Endodermal cell (in vitro differentiated cells): Measurements from ENCODE around the gene CCDC28B. TPM values are rescaled to one million over a fixed set of nuclear protein-coding genes. Genes with fewer than 3 reads are reported as not detected.
A peak's percentile ranks its signal among the peaks of the same experiment; 100 is the strongest.

ENCODE experiments used
- DNase-seq: peaks from one replicate; pipeline ENCODE4 v3.0.0-alpha.2; 2017
- H3K27ac ChIP-seq: 2 replicates; pipeline ENCODE4 v1.5.1; 2013; ENCODE audit warnings: mild to moderate bottlenecking, low read depth, low read length, moderate library complexity
- H3K27me3 ChIP-seq: 2 replicates; pipeline ENCODE4 v1.6.1; 2013; ENCODE audit warnings: mild to moderate bottlenecking, low read length, moderate library complexity; ENCODE audit not compliant: insufficient read depth, control insufficient read depth, poor library complexity, severe bottlenecking
- H3K36me3 ChIP-seq: 2 replicates; pipeline ENCODE4 v1.7.0; 2013; ENCODE audit warnings: mild to moderate bottlenecking, low read length, moderate library complexity; ENCODE audit not compliant: control insufficient read depth, insufficient read depth
- H3K4me1 ChIP-seq: one replicate; pipeline ENCODE4 v1.7.0; 2013; ENCODE audit warnings: low read length; ENCODE audit not compliant: control insufficient read depth, insufficient read depth
- H3K4me3 ChIP-seq: 2 replicates; pipeline ENCODE4 v1.5.1; 2013; ENCODE audit warnings: mild to moderate bottlenecking, low read length, moderate library complexity
- H3K9ac ChIP-seq: 2 replicates; pipeline ENCODE4 v1.6.1; 2013; ENCODE audit warnings: mild to moderate bottlenecking, low read length, moderate library complexity; ENCODE audit not compliant: poor library complexity, severe bottlenecking; ENCODE audit errors: extremely low read depth
- H3K9me3 ChIP-seq: 2 replicates; pipeline ENCODE4 v1.6.1; 2013; ENCODE audit warnings: mild to moderate bottlenecking, low read length, moderate library complexity; ENCODE audit not compliant: control insufficient read depth
- H3K27ac Mint-ChIP-seq: 2 replicates; pipeline ENCODE4 v1.8.0; 2020; ENCODE audit warnings: mixed read lengths
- H3K27me3 Mint-ChIP-seq: 2 replicates; pipeline ENCODE4 v1.8.0; 2021; ENCODE audit warnings: mild to moderate bottlenecking, mixed read lengths; ENCODE audit not compliant: insufficient read depth
- H3K36me3 Mint-ChIP-seq: 2 replicates; pipeline ENCODE4 v1.8.0; 2020; ENCODE audit warnings: low read depth, mixed read lengths
- H3K4me1 Mint-ChIP-seq: 2 replicates; pipeline ENCODE4 v1.8.0; 2020; ENCODE audit warnings: mixed read lengths
- H3K4me3 Mint-ChIP-seq: 2 replicates; pipeline ENCODE4 v1.8.0; 2020; ENCODE audit warnings: mild to moderate bottlenecking, moderate library complexity, mixed read lengths
- H3K9me3 Mint-ChIP-seq: 2 replicates; pipeline ENCODE4 v1.8.0; 2020; ENCODE audit warnings: mild to moderate bottlenecking, mixed read lengths
- CTCF ChIP-seq: fragments of 200-600 bp; sonication (generic); conservative IDR thresholded peaks from 2 replicates; pipeline ENCODE4 v1.5.0; 2021; ENCODE audit warnings: antibody characterized with exemption, mild to moderate bottlenecking
- WGBS, 2 experiments: methylation state at CpG; one replicate each; pipeline versions ENCODE4 v1.1.5 to v1.1.7; 2013; ENCODE audit warnings: missing lambda C conversion rate in 2 of 2, mixed read lengths in 1 of 2; ENCODE audit not compliant: insufficient coverage in 1 of 2, insufficient read length in 1 of 2; 5-methylcytosine and 5-hydroxymethylcytosine counted together
- total RNA-seq, 2 donors: library from RNA; stranded (reverse); fragmentation: NEBNext Ultra II Directional in 1 of 2; extraction: Animal tissue kit (Norgen Biotek cat#: 25700) in 1 of 2; gene quantifications; 2 replicates in 1 of 2; 3 replicates in 1 of 2; pipeline ENCODE4 v1.2.1, GENCODE V29; 2021

Gene CCDC28B
- total RNA-seq, 2 donors from 2014 or later, result 9.2 to 11.1 TPM

- Mint-ChIP-seq H3K27ac (peak overlapping the region; percentile 55), H3K4me1 (peaks cover 12% of the 10 kb centered on the region), H3K36me3 (peaks cover 3% of the 10 kb centered on the region), H3K9me3 (no peaks in the 10 kb centered on the region), H3K27me3 (peaks cover 19% of the 10 kb centered on the region), H3K4me3 (peak overlapping the region; percentile 72)
- no peak for DNase-seq
- Histone ChIP-seq H3K9ac (peak overlapping the region; percentile 53), H3K4me3 (peak overlapping the region; percentile 93), H3K27ac (peak overlapping the region; percentile 53), H3K36me3 (no peaks in the 10 kb centered on the region), H3K9me3 (no peaks in the 10 kb centered on the region), H3K4me1 (no peaks in the 10 kb centered on the region), H3K27me3 (no peaks in the 10 kb centered on the region)
- 9 to 12% methylated on average over 11 to 20 of the region's 20 CpGs for WGBS, 2 experiments
- TF ChIP-seq CTCF, result no peak
These were observed 39.4 kb downstream of the CCDC28B start for GRCh38 chr1:32239790-32240139.

GRCh38 chr1:32240140-32240951, 40.0 kb downstream of the CCDC28B start:
- peak; percentile 97 for DNase-seq
- Mint-ChIP-seq H3K4me1 (peaks cover 12% of the 10 kb centered on the region), H3K27ac (peak overlapping the region; percentile 80), H3K9me3 (no peaks in the 10 kb centered on the region), H3K27me3 (peaks cover 19% of the 10 kb centered on the region), H3K36me3 (peaks cover 3% of the 10 kb centered on the region), H3K4me3 (peak overlapping the region; percentile 72)
- peak overlapping the region; percentile 53 for H3K27ac ChIP-seq
- H3K27me3 ChIP-seq, result no peaks in the 10 kb centered on the region
- H3K9me3 ChIP-seq, result no peaks in the 10 kb centered on the region
- H3K4me1 ChIP-seq, result no peaks in the 10 kb centered on the region
- H3K36me3 ChIP-seq, result no peaks in the 10 kb centered on the region
- peak overlapping the region; percentile 93 for H3K4me3 ChIP-seq
- WGBS, 2 experiments, result 0 to 2% methylated on average over 25 to 62 of the region's 62 CpGs
- peak; percentile 45 for TF ChIP-seq CTCF
- peak overlapping the region; percentile 53 for H3K9ac ChIP-seq

- H3K27ac Mint-ChIP-seq, result peak overlapping the region; percentile 80
These were observed 40.8 kb downstream of the CCDC28B start for GRCh38 chr1:32241001-32241763.

More at GRCh38 chr1:32241001-32241763, 40.8 kb downstream of the CCDC28B start:
- DNase-seq, result peak; percentile 87
- peak overlapping the region; percentile 53 for H3K9ac ChIP-seq
- H3K4me3 ChIP-seq, result peak overlapping the region; percentile 93
- H3K9me3 ChIP-seq, result no peaks in the 10 kb centered on the region
- no peak overlapping the region for H3K27ac ChIP-seq
- H3K4me1 ChIP-seq, result no peaks in the 10 kb centered on the region
- peak overlapping the region; percentile 72 for H3K4me3 Mint-ChIP-seq
- peaks cover under 1% of the 10 kb centered on the region for H3K36me3 Mint-ChIP-seq
- peaks cover 19% of the 10 kb centered on the region for H3K27me3 Mint-ChIP-seq
- H3K36me3 ChIP-seq, result no peaks in the 10 kb centered on the region
- H3K27me3 ChIP-seq, result no peaks in the 10 kb centered on the region
- H3K4me1 Mint-ChIP-seq, result peaks cover 12% of the 10 kb centered on the region
- no peak for TF ChIP-seq CTCF
- H3K9me3 Mint-ChIP-seq, result no peaks in the 10 kb centered on the region
- 2% methylated on average over 26 to 55 of the region's 55 CpGs for WGBS, 2 experiments
